ENCODE measurements around the gene TAS2R30.
"Not testable (repeated sequence)": the region's sequence is repeated elsewhere in the genome, so short reads cannot be mapped to it uniquely, and the experiment has no call there.

GRCh38 chr12:11111213-11111612 lies 23.2 kb downstream of the TAS2R30 start:
- TF ChIP-seq CTCF (IDR thresholded peaks at IDR 0.05); TEAD1 (CRISPR knock-in tag; IDR thresholded peaks at IDR 0.05); USF2 (CRISPR knock-in tag; IDR thresholded peaks at IDR 0.05); TCF7 (CRISPR knock-in tag; IDR thresholded peaks at IDR 0.05; ENCODE audit: low read depth); ELF4 (CRISPR knock-in tag; IDR thresholded peaks at IDR 0.05; ENCODE audit: low read depth); NR3C1 (CRISPR knock-in tag; conservative IDR thresholded peaks at IDR 0.05; ENCODE audit: low read depth): not testable (repeated sequence)
